ENCODE data around the gene OTOP1.

- TF ChIP-seq EZH2phosphoT487 (IDR thresholded peaks at IDR 0.05; ENCODE audit: unreplicated experiment) (no peak), EZH2 (IDR thresholded peaks at IDR 0.05; ENCODE audit: low read depth, unreplicated experiment) (no peak)
Measured at GRCh38 chr4:4267981-4268380, 41.3 kb upstream of the OTOP1 start.
